Measurements from ENCODE around the gene BSG. TPM values are rescaled to one million over a fixed set of nuclear protein-coding genes. Genes with fewer than 3 reads are reported as not detected.
"Not testable (repeated sequence)": the region's sequence is repeated elsewhere in the genome, so short reads cannot be mapped to it uniquely, and the experiment has no call there.

BSG gene
- total RNA-seq, 1 experiment from 2014 or later: 618 TPM

- BruUV-seq (replicated peaks): no TSS peak
- no peak for TF ChIP-seq CTCF (IDR thresholded peaks at IDR 0.05; ENCODE audit: insufficient read depth in 1 of 2, low read depth in 1 of 2, low read length in 1 of 2, severe bottlenecking in 1 of 2, unreplicated experiment in 1 of 2)
- Mint-ChIP-seq H3K4me1 (ENCODE audit: low read depth, unreplicated experiment) (no peaks in the 10 kb centered on the region), H3K9me3 (ENCODE audit: unreplicated experiment) (no peaks in the 10 kb centered on the region), H3K27me3 (ENCODE audit: insufficient read depth, unreplicated experiment) (no peaks in the 10 kb centered on the region), H3K4me3 (ENCODE audit: unreplicated experiment) (no peak overlapping the region), H3K27ac (ENCODE audit: unreplicated experiment) (no peak overlapping the region), H3K36me3 (ENCODE audit: insufficient read depth, unreplicated experiment) (peaks cover 45% of the 10 kb centered on the region)
- ChIA-PET POLR2A (no interaction called here), CTCF (no interaction called here)
- Histone ChIP-seq H3K4me1 (no peaks in the 10 kb centered on the region), H3K4me3 (ENCODE audit: low read depth, low read length) (no peak overlapping the region), H3K27me3 (replicated peaks; ENCODE audit: control insufficient read depth, insufficient read depth, low read length) (no peaks in the 10 kb centered on the region), H3K36me3 (ENCODE audit: control insufficient read depth, insufficient read depth, low read length) (no peaks in the 10 kb centered on the region; the same call in 1 of the 2 replicates), H3K9me3 (no peaks in the 10 kb centered on the region)
- DNase-seq: no peak
- intact Hi-C loops (cut with micrococcal nuclease; ENCODE audit: unreplicated experiment): no loop called here
Observed at GRCh38 chr19:623974-624373, 51.6 kb downstream of the BSG start.

- Histone ChIP-seq H3K4me3 (ENCODE audit: low read depth, low read length) (no peak overlapping the region), H3K36me3 (ENCODE audit: control insufficient read depth, insufficient read depth, low read length) (no peaks in the 10 kb centered on the region; the same call in 1 of the 2 replicates), H3K27me3 (replicated peaks; ENCODE audit: control insufficient read depth, insufficient read depth, low read length) (no peaks in the 10 kb centered on the region), H3K4me1 (no peaks in the 10 kb centered on the region), H3K9me3 (no peaks in the 10 kb centered on the region)
- no TSS peak for BruUV-seq (replicated peaks)
- POLR2A ChIA-PET: no interaction called here
- TF ChIP-seq CTCF (IDR thresholded peaks at IDR 0.05; ENCODE audit: insufficient read depth in 1 of 2, low read depth in 1 of 2, low read length in 1 of 2, severe bottlenecking in 1 of 2, unreplicated experiment in 1 of 2): no peak
- Mint-ChIP-seq H3K4me3 (ENCODE audit: unreplicated experiment) (no peak overlapping the region), H3K27ac (ENCODE audit: unreplicated experiment) (no peak overlapping the region), H3K27me3 (ENCODE audit: insufficient read depth, unreplicated experiment) (no peaks in the 10 kb centered on the region), H3K4me1 (ENCODE audit: low read depth, unreplicated experiment) (no peaks in the 10 kb centered on the region), H3K9me3 (ENCODE audit: unreplicated experiment) (no peaks in the 10 kb centered on the region), H3K36me3 (ENCODE audit: insufficient read depth, unreplicated experiment) (peaks cover 45% of the 10 kb centered on the region)
- CTCF ChIA-PET: no interaction called here
- intact Hi-C loops (cut with micrococcal nuclease; ENCODE audit: unreplicated experiment): no loop called here
- no peak for DNase-seq
Observed at GRCh38 chr19:624433-625109, 52.2 kb downstream of the BSG start.

GRCh38 chr19:625257-625656 lies 52.9 kb downstream of the BSG start:
- Mint-ChIP-seq H3K27me3 (ENCODE audit: insufficient read depth, unreplicated experiment) (no peaks in the 10 kb centered on the region), H3K9me3 (ENCODE audit: unreplicated experiment) (no peaks in the 10 kb centered on the region), H3K4me3 (ENCODE audit: unreplicated experiment) (no peak overlapping the region), H3K27ac (ENCODE audit: unreplicated experiment) (no peak overlapping the region), H3K36me3 (ENCODE audit: insufficient read depth, unreplicated experiment) (peaks cover 39% of the 10 kb centered on the region), H3K4me1 (ENCODE audit: low read depth, unreplicated experiment) (no peaks in the 10 kb centered on the region)
- no peak for DNase-seq
- H3K36me3 ChIP-seq (ENCODE audit: control insufficient read depth, insufficient read depth, low read length): no peaks in the 10 kb centered on the region; the same call in 1 of the 2 replicates
- no peaks in the 10 kb centered on the region for H3K9me3 ChIP-seq
- BruUV-seq (replicated peaks): no TSS peak
- no peak overlapping the region for H3K4me3 ChIP-seq (ENCODE audit: low read depth, low read length)
- intact Hi-C loops (cut with micrococcal nuclease; ENCODE audit: unreplicated experiment): no loop called here
- H3K27me3 ChIP-seq (replicated peaks; ENCODE audit: control insufficient read depth, insufficient read depth, low read length): no peaks in the 10 kb centered on the region
- no peaks in the 10 kb centered on the region for H3K4me1 ChIP-seq
- no peak for TF ChIP-seq CTCF (IDR thresholded peaks at IDR 0.05; ENCODE audit: insufficient read depth in 1 of 2, low read depth in 1 of 2, low read length in 1 of 2, severe bottlenecking in 1 of 2, unreplicated experiment in 1 of 2)
- ChIA-PET CTCF (no interaction called here), POLR2A (no interaction called here)

- CTCF ChIA-PET; intact Hi-C loops (cut with micrococcal nuclease; ENCODE audit: unreplicated experiment); BruUV-seq (replicated peaks): not testable (repeated sequence)
Observed at GRCh38 chr19:626566-626965, 54.2 kb downstream of the BSG start.

More at GRCh38 chr19:626566-626965, 54.2 kb downstream of the BSG start:
- POLR2A ChIA-PET; H3K27me3 Mint-ChIP-seq (ENCODE audit: insufficient read depth, unreplicated experiment); H3K27me3 ChIP-seq (replicated peaks; ENCODE audit: control insufficient read depth, insufficient read depth, low read length); H3K4me3 Mint-ChIP-seq (ENCODE audit: unreplicated experiment); H3K36me3 ChIP-seq (ENCODE audit: control insufficient read depth, insufficient read depth, low read length); H3K9me3 ChIP-seq; H3K4me1 ChIP-seq; DNase-seq; H3K4me3 ChIP-seq (ENCODE audit: low read depth, low read length); H3K4me1 Mint-ChIP-seq (ENCODE audit: low read depth, unreplicated experiment); H3K27ac Mint-ChIP-seq (ENCODE audit: unreplicated experiment); H3K9me3 Mint-ChIP-seq (ENCODE audit: unreplicated experiment): not testable (repeated sequence)
- peaks cover 43% of the 10 kb centered on the region for H3K36me3 Mint-ChIP-seq (ENCODE audit: insufficient read depth, unreplicated experiment)

Measured in Caco-2 (cell line).